BLaER1 (cell line): ENCODE results near the gene TASP1.
"Not testable (repeated sequence)": the region's sequence is repeated elsewhere in the genome, so short reads cannot be mapped to it uniquely, and the experiment has no call there.

Source experiments
- H3K27ac ChIP-seq: shearing (Covaris generic); formaldehyde crosslinking; 2 replicates; pipeline ENCODE4 v1.8.1; 2022
- H3K27me3 ChIP-seq: shearing (Covaris generic); formaldehyde crosslinking; 2 replicates; pipeline ENCODE4 v1.8.1; 2022
- H3K36me3 ChIP-seq: shearing (Covaris generic); formaldehyde crosslinking; 2 replicates; pipeline ENCODE4 v1.8.1; 2022
- H3K4me1 ChIP-seq: shearing (Covaris generic); formaldehyde crosslinking; 2 replicates; pipeline ENCODE4 v1.8.1; 2022
- H3K4me2 ChIP-seq: shearing (Covaris generic); formaldehyde crosslinking; 2 replicates; pipeline ENCODE4 v1.8.1; 2022
- H3K4me3 ChIP-seq: shearing (Covaris generic); formaldehyde crosslinking; 2 replicates; pipeline ENCODE4 v1.8.1; 2022
- H3K9ac ChIP-seq: shearing (Covaris generic); formaldehyde crosslinking; 2 replicates; pipeline ENCODE4 v1.8.1; 2022
- H3K9me3 ChIP-seq: shearing (Covaris generic); formaldehyde crosslinking; 2 replicates; pipeline ENCODE4 v1.8.1; 2022
- H4K20me1 ChIP-seq: shearing (Covaris generic); formaldehyde crosslinking; 2 replicates; pipeline ENCODE4 v1.8.1; 2022
- Cebpa-rat ChIP-seq: shearing (Covaris generic); IDR thresholded peaks from 2 replicates; pipeline ENCODE4 v1.8.1; 2022

The TASP1 gene

GRCh38 chr20:13507646-13508045 is 131.1 kb downstream of the TASP1 start:
- Histone ChIP-seq H3K4me3 (no peak overlapping the region), H3K4me1 (no peaks in the 10 kb centered on the region), H3K27me3 (no peaks in the 10 kb centered on the region), H3K36me3 (peaks cover 14% of the 10 kb centered on the region; the same call in 1 of the 2 replicates), H3K4me2 (no peak overlapping the region), H3K9me3 (peaks cover 34% of the 10 kb centered on the region), H3K9ac (no peak overlapping the region), H3K27ac (no peak overlapping the region), H4K20me1 (no peaks in the 10 kb centered on the region)
- no peak for TF ChIP-seq Cebpa-rat

GRCh38 chr20:13501500-13501899 is 137.2 kb downstream of the TASP1 start:
- H3K9ac ChIP-seq = no peak overlapping the region
- TF ChIP-seq Cebpa-rat = no peak

DNA sequence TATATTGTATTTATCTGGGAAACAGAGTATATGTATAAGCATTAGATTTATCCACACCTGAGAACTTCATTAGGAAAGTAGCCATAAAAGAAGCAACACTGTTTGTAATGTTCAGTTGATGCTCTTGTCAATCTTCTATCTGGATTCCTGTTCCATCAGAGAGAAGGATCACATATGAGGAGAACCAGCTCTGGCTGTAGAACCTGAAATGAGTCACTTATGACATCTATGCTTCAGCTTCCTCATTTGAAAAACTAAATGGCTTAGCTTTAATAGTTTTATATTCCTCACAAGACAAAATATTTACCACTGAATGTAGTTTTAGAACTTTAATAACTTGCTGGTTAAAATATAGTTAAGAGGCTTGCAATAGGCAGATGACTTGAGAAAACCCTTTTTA is 144.7 kb downstream of the TASP1 start:
- no peak overlapping the region for H3K4me2 ChIP-seq
- peaks cover 24% of the 10 kb centered on the region for H3K9me3 ChIP-seq
- H3K27ac ChIP-seq = no peak overlapping the region
- peaks cover 24% of the 10 kb centered on the region for H3K36me3 ChIP-seq
- no peaks in the 10 kb centered on the region for H3K4me1 ChIP-seq
- no peak overlapping the region for H3K9ac ChIP-seq
- no peaks in the 10 kb centered on the region for H3K27me3 ChIP-seq
- no peak for TF ChIP-seq Cebpa-rat
- H3K4me3 ChIP-seq = no peak overlapping the region
- no peaks in the 10 kb centered on the region for H4K20me1 ChIP-seq

More at GRCh38 chr20:13501500-13501899, 137.2 kb downstream of the TASP1 start:
- H3K36me3 ChIP-seq = peaks cover 37% of the 10 kb centered on the region
- peaks cover 64% of the 10 kb centered on the region for H3K9me3 ChIP-seq
- H3K4me2 ChIP-seq = no peak overlapping the region
- H3K4me1 ChIP-seq = no peaks in the 10 kb centered on the region
- no peak overlapping the region for H3K4me3 ChIP-seq
- no peaks in the 10 kb centered on the region for H4K20me1 ChIP-seq
- H3K27ac ChIP-seq = no peak overlapping the region
- no peaks in the 10 kb centered on the region for H3K27me3 ChIP-seq

DNA sequence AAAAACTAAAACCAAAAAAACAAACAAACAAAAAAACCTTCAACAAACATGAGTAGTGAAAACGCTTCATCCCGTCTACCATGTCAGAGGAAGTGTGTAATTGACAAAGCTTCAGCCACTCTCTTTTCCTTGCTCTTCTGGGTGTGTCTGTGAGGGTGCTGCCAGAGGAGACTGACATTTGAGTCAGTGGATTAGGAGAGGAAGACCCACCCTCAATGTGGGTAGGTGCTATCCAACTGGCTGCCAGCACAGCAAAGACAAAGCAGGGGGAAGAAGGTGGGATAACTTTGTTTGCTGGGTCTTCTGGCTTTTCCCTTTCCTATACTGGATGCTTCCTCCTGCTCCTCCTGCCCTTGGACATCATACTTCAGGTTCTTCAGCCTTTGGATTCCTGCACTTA is 145.6 kb downstream of the TASP1 start:
- H4K20me1 ChIP-seq = no peaks in the 10 kb centered on the region
- H3K9me3 ChIP-seq = peaks cover 15% of the 10 kb centered on the region
- H3K9ac ChIP-seq = no peak overlapping the region
- no peak overlapping the region for H3K4me3 ChIP-seq
- H3K36me3 ChIP-seq = peaks cover 16% of the 10 kb centered on the region
- TF ChIP-seq Cebpa-rat = no peak
- no peak overlapping the region for H3K27ac ChIP-seq
- no peaks in the 10 kb centered on the region for H3K4me1 ChIP-seq
- no peaks in the 10 kb centered on the region for H3K27me3 ChIP-seq
- H3K4me2 ChIP-seq = no peak overlapping the region

DNA sequence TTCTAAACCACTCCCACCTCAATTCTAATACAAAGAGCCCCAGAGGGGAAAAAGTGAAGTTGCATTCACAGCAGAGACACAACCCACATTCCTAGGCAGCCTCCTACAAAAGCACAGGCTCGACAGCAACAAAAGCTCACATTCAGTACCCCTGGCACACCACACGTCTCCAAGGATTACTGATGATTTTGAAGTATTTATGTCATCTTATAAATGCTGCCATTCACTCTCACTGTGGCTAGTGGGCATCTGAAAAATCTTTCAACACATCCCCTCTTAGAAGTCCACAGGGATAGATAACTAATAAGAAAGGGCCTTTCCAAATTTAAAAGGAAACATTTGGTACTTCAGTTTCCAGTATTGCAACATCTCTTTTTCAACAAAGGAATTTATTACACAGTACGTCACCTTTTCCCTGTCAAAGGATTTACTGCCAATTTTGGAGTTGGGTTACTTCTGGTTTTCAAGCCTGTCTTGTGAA is 146.7 kb downstream of the TASP1 start:
- no peak overlapping the region for H3K27ac ChIP-seq
- peaks cover 4% of the 10 kb centered on the region; the same call in 1 of the 2 replicates for H3K9me3 ChIP-seq
- H3K27me3 ChIP-seq = no peaks in the 10 kb centered on the region
- H3K4me3 ChIP-seq = no peak overlapping the region
- no peaks in the 10 kb centered on the region for H4K20me1 ChIP-seq
- H3K4me2 ChIP-seq = no peak overlapping the region
- H3K9ac ChIP-seq = no peak overlapping the region
- no peaks in the 10 kb centered on the region for H3K4me1 ChIP-seq
- no peak; the same call in 1 of the 2 replicates for TF ChIP-seq Cebpa-rat
- H3K36me3 ChIP-seq = peaks cover 8% of the 10 kb centered on the region

DNA sequence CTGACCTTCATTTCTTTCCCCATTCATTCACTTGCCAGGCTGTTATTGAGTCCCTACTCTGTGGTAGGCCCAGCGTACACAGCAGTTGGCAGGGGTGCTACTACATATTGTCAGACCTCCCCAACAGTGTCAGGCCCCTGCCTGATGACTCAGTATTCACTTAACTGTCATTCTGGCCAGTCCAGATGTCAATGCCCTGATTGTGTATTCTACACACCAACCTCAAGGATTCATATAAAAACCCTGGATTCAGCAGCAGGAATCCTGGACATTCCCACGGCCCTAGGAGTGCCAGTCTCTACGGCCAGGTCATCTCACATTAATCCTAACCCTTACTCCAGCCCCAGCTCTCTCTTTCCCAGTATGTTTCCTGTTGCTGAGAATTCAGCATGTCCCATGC is 151.5 kb downstream of the TASP1 start:
- Histone ChIP-seq H3K27ac (no peak overlapping the region), H4K20me1 (no peaks in the 10 kb centered on the region; the same call in 1 of the 2 replicates), H3K27me3 (no peaks in the 10 kb centered on the region), H3K36me3 (peaks cover 14% of the 10 kb centered on the region), H3K9ac (no peak overlapping the region), H3K4me2 (no peak overlapping the region), H3K4me3 (no peak overlapping the region), H3K4me1 (no peaks in the 10 kb centered on the region), H3K9me3 (0 out of 2 replicates have a peak, but pooled peaks cover 4% of the 10 kb centered on the region)
- TF ChIP-seq Cebpa-rat = no peak

DNA sequence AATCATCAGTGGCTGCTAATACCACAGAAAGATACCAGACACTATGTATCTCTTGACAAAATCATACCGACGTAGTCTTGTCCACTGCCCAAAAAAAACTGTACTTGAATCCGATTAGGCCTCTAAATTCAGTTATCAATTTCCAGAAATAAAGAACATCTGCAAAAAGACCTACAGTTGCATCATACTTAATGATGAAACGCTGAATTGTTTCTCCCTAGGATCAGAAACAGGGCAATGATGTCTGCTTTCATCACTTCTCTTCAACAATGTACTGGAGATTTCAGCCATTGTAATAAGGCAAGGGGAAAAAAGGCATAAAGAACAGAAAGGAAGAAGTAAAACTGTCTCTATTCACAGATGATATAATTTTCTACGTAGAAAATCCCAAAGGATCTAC is 152.0 kb downstream of the TASP1 start:
- no peak overlapping the region for H3K4me3 ChIP-seq
- H3K36me3 ChIP-seq = peaks cover 20% of the 10 kb centered on the region
- H3K9ac ChIP-seq = no peak overlapping the region
- no peaks in the 10 kb centered on the region for H3K27me3 ChIP-seq
- no peak overlapping the region for H3K27ac ChIP-seq
- no peak overlapping the region for H3K4me2 ChIP-seq
- H3K4me1 ChIP-seq = no peaks in the 10 kb centered on the region
- peaks cover 9% of the 10 kb centered on the region; the same call in 1 of the 2 replicates for H3K9me3 ChIP-seq
- no peak for TF ChIP-seq Cebpa-rat
- H4K20me1 ChIP-seq = no peaks in the 10 kb centered on the region; the same call in 1 of the 2 replicates

DNA sequence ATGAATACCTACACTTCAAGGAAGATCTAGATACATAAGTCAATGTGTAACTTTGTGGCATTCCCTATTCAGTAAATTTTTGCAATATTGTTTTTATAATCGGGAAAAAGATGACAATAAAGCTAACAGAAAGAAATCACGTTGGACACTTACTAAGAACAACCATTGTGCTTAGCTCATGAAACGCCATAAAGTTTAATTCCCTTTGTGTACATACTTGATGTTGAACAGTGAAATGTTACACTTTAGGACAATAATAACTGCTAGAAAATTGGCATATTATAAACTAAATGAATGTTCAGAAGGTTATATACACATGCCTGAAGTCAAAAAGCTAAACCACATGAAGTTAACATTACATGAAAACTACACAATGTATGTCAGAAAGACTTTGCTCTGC is 153.2 kb downstream of the TASP1 start:
- Histone ChIP-seq H3K4me1 (no peaks in the 10 kb centered on the region), H3K27ac (no peak overlapping the region), H4K20me1 (no peaks in the 10 kb centered on the region; the same call in 1 of the 2 replicates), H3K27me3 (no peaks in the 10 kb centered on the region), H3K4me2 (no peak overlapping the region), H3K36me3 (peaks cover 30% of the 10 kb centered on the region), H3K4me3 (no peak overlapping the region), H3K9me3 (peaks cover 10% of the 10 kb centered on the region; the same call in 1 of the 2 replicates), H3K9ac (no peak overlapping the region)
- no peak for TF ChIP-seq Cebpa-rat

- H3K36me3 ChIP-seq = peaks cover 36% of the 10 kb centered on the region
- not testable (repeated sequence) for H3K4me1 ChIP-seq, H3K9ac ChIP-seq, H3K27me3 ChIP-seq, H3K27ac ChIP-seq, H3K4me2 ChIP-seq, H4K20me1 ChIP-seq, H3K4me3 ChIP-seq
- peaks cover 10% of the 10 kb centered on the region; the same call in 1 of the 2 replicates for H3K9me3 ChIP-seq
Measured at GRCh38 chr20:13485019-13485418, 153.7 kb downstream of the TASP1 start.

- H4K20me1 ChIP-seq, H3K4me2 ChIP-seq, H3K4me1 ChIP-seq, H3K4me3 ChIP-seq, H3K27me3 ChIP-seq, H3K9ac ChIP-seq, H3K27ac ChIP-seq: not testable (repeated sequence)
- peaks cover 10% of the 10 kb centered on the region; the same call in 1 of the 2 replicates for H3K9me3 ChIP-seq
- peaks cover 44% of the 10 kb centered on the region for H3K36me3 ChIP-seq
Measured at GRCh38 chr20:13483472-13483871, 155.3 kb downstream of the TASP1 start.

- H3K27me3 ChIP-seq = no peaks in the 10 kb centered on the region
- no peak overlapping the region for H3K4me2 ChIP-seq
- H3K27ac ChIP-seq = no peak overlapping the region
- TF ChIP-seq Cebpa-rat = no peak
- peaks cover 39% of the 10 kb centered on the region for H3K36me3 ChIP-seq
- peaks cover 10% of the 10 kb centered on the region; the same call in 1 of the 2 replicates for H3K9me3 ChIP-seq
- H3K4me1 ChIP-seq = no peaks in the 10 kb centered on the region
- H3K4me3 ChIP-seq = no peak overlapping the region
- no peak overlapping the region for H3K9ac ChIP-seq
- no peaks in the 10 kb centered on the region for H4K20me1 ChIP-seq
Measured at GRCh38 chr20:13478366-13478765, 160.4 kb downstream of the TASP1 start.
